Endothelial cell of coronary artery (primary cell): ENCODE results near the gene MGA. TPM values are rescaled to one million over a fixed set of nuclear protein-coding genes. Genes with fewer than 3 reads are reported as not detected.

Experiments
- total RNA-seq: library from RNA; depleted of rRNA; stranded (reverse); fragments of >200 nt; gene quantifications from 2 replicates; pipeline ENCODE4 v1.2.3, GENCODE V29; 2014

Gene MGA
- 22.5 and 41.9 TPM in 2 replicates for total RNA-seq

DNA sequence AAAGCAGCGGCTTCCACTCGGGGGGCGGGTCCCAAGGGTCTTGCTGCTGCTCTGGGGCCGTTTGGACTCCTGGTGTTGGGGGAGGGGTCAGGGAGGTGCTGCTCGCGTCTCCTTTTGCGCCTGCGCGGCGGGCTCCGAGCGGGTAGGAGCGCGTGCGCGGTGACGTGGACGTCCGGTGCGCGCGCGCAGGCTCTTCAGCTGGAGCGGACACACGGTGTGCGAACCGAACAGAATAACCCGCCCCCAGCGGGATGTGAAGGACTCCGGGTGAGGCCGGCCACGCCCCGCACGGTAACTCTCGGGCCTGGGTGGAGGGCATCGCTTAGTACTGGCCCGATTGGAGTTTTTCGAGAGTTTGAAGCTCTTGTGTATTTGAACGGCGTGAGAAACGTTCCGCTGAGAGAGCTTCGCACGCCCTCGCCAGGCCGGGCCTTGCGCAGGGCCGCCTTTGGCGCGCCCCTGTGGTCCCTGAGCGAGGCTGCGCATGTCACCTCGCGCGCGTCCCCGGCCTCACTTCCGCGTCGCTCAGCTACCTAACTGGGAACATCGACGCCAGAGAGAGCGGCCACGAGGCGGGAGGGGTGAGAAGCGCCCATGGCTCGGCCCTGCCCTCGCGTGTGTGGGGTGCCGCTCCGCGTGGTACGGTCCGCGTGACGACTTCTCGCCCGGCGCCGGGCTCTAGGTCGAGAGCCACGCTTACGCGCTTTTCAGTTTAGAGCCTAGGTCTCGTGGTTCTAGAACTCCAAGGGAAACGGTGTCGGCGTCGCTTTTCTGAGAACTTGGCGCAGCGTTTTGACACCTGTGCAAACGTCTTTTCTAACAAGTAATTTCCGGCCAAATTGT, at the start of gene MGA:
Gene MGA, plus strand, starts transcription at position 171 of the 843 bp plus-strand sequence.

DNA sequence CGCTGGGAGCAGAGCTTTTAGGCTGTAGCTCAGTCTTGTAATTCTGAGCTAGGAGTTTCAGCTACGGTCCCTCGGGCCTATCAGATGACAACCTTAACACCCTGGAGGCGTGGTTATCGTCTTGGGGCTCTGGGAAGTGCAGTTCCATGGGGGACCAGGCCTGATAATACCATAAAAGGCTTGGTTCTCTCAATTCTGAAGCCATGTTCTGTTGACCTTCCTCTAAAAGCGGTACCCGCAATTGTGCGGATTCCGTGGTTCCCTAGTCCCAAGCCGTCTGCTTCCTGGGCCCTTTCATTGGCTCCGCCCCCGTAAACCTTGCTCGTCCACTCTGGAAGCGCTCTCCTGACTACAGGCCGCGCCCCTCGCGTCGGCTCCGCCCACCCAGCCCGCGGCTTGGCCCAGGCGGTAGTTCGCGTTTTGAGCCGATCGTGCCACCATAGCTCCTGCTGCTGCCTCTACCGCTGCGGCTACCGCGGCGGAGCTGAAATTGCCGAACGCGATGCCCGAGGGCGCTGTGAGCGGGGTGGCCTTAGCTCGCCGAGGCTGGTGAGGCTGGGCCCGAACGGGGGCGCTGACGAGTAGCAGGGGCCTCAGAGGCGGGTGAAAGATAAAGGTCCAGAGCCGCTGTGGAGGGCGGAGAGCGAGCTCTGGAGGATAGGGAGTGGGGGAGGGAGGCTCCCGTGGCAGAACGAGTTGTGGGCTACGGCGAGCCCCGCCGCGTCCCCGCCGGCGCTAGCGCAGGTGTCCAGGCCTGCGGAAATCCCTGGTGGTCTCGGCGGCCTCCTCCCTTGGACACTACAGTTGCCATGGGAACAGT, 114.1 kb downstream of the MGA start, which contains the start of gene MAPKBP1:
Gene MAPKBP1, plus strand, starts transcription at position 423 of the 820 bp plus-strand sequence. CDS start 792 bp downstream, outside the sequence.

Other genes starting within 250 kb of the MGA start
- gene RTF1, start 243.3 kb upstream of the MGA start, total RNA-seq = 16.3 and 18.1 TPM in 2 replicates
- gene ITPKA, start 166.5 kb upstream of the MGA start, total RNA-seq = 0.66 and 2.3 TPM in 2 replicates
- gene LTK, start 146.6 kb upstream of the MGA start, total RNA-seq = under 0.01 and 0.19 TPM in 2 replicates
- gene RPAP1, start 116.1 kb upstream of the MGA start, total RNA-seq = 14.4 and 20.6 TPM in 2 replicates
- 6.3 and 8.5 TPM in 2 replicates for gene TYRO3, start 101.2 kb upstream of the MGA start, total RNA-seq
- gene MAPKBP1, start 114.1 kb downstream of the MGA start, total RNA-seq = 18.3 and 22.3 TPM in 2 replicates
- 2.5 and 2.7 TPM in 2 replicates for gene JMJD7, start 167.7 kb downstream of the MGA start, total RNA-seq
- gene PLA2G4B, start 178.4 kb downstream of the MGA start, total RNA-seq = 0.27 and 1.2 TPM in 2 replicates
- 6.3 and 10.5 TPM in 2 replicates for gene SPTBN5, start 233.6 kb downstream of the MGA start, total RNA-seq